H9 (cell line): ENCODE measurements around the gene CCSER1. TPM values are rescaled to one million over a fixed set of nuclear protein-coding genes. Genes with fewer than 3 reads are reported as not detected.
A peak's percentile ranks its signal among the peaks of the same experiment; 100 is the strongest.

Experiments used
- DNase-seq: peaks from one replicate; pipeline ENCODE4 v3.0.0-alpha.2; 2017
- H2AFZ ChIP-seq: one replicate; pipeline ENCODE4 v1.6.1; 2013; ENCODE audit warnings: mild to moderate bottlenecking, low read length, control low read depth, moderate library complexity
- H2AK5ac ChIP-seq: 2 replicates; pipeline ENCODE4 v1.6.1; 2013; ENCODE audit warnings: low read length, control low read depth, mixed read lengths; ENCODE audit not compliant: insufficient read length
- H2BK120ac ChIP-seq: one replicate; pipeline ENCODE4 v1.6.1; 2013; ENCODE audit warnings: low read depth, mild to moderate bottlenecking, low read length, control low read depth, inconsistent platforms; ENCODE audit not compliant: poor library complexity, severe bottlenecking
- H2BK12ac ChIP-seq: 2 replicates; pipeline ENCODE4 v1.6.1; 2013; ENCODE audit warnings: low read length, control low read depth, mixed read lengths, low read depth; ENCODE audit not compliant: insufficient read length
- H2BK15ac ChIP-seq: 2 replicates; pipeline ENCODE4 v1.6.1; 2013; ENCODE audit warnings: low read depth, low read length, control low read depth
- H2BK20ac ChIP-seq: one replicate; pipeline ENCODE4 v1.6.1; 2013; ENCODE audit warnings: low read depth, mild to moderate bottlenecking, low read length, control low read depth, inconsistent platforms; ENCODE audit not compliant: poor library complexity, severe bottlenecking
- H2BK5ac ChIP-seq: 2 replicates; pipeline ENCODE4 v1.6.1; 2013; ENCODE audit warnings: low read length, control low read depth, mixed read lengths; ENCODE audit not compliant: insufficient read length
- H3K14ac ChIP-seq: 2 replicates; pipeline ENCODE4 v1.6.1; 2013; ENCODE audit warnings: low read length, control low read depth; ENCODE audit not compliant: insufficient read depth
- H3K18ac ChIP-seq: 2 replicates; pipeline ENCODE4 v1.6.1; 2013; ENCODE audit warnings: low read depth, mild to moderate bottlenecking, mixed read lengths, low read length, control low read depth; ENCODE audit not compliant: insufficient read length
- H3K23ac ChIP-seq: 2 replicates; pipeline ENCODE4 v1.6.1; 2013; ENCODE audit warnings: low read length, control low read depth, mixed read lengths, low read depth; ENCODE audit not compliant: insufficient read length
- H3K23me2 ChIP-seq: 2 replicates; pipeline ENCODE4 v1.6.1; 2013; ENCODE audit warnings: low read depth, mild to moderate bottlenecking, mixed read lengths, low read length, control low read depth; ENCODE audit not compliant: insufficient read length, poor library complexity, severe bottlenecking
- H3K27ac ChIP-seq: 2 replicates; pipeline ENCODE4 v1.5.1; 2013; ENCODE audit warnings: low read length, control low read depth, mixed read lengths, low read depth; ENCODE audit not compliant: insufficient read length
- H3K27me3 ChIP-seq: 2 replicates; pipeline ENCODE4 v1.6.1; 2013; ENCODE audit warnings: low read length, control low read depth, inconsistent platforms; ENCODE audit not compliant: insufficient read depth
- H3K4ac ChIP-seq: 2 replicates; pipeline ENCODE4 v1.6.1; 2013; ENCODE audit warnings: low read depth, mild to moderate bottlenecking, control low read depth, inconsistent platforms, low read length, moderate library complexity
- H3K4me1 ChIP-seq: 2 replicates; pipeline ENCODE4 v1.6.1; 2013; ENCODE audit warnings: low read length, control low read depth, inconsistent platforms; ENCODE audit not compliant: insufficient read depth
- H3K4me2 ChIP-seq: 2 replicates; pipeline ENCODE4 v1.6.1; 2013; ENCODE audit warnings: low read length, control low read depth, mixed read lengths; ENCODE audit not compliant: insufficient read length, insufficient read depth
- H3K56ac ChIP-seq: 2 replicates; pipeline ENCODE4 v1.6.1; 2013; ENCODE audit warnings: low read depth, mild to moderate bottlenecking, mixed read lengths, low read length, control low read depth; ENCODE audit not compliant: insufficient read length
- H3K79me1 ChIP-seq: 2 replicates; pipeline ENCODE4 v1.6.1; 2013; ENCODE audit warnings: low read depth, mild to moderate bottlenecking, moderate library complexity, low read length, control low read depth, inconsistent platforms; ENCODE audit not compliant: insufficient read depth, poor library complexity, severe bottlenecking
- H3K79me2 ChIP-seq: 2 replicates; pipeline ENCODE4 v1.6.1; 2013; ENCODE audit warnings: low read length, control low read depth, inconsistent platforms; ENCODE audit not compliant: insufficient read depth
- H3K9ac ChIP-seq: 2 replicates; pipeline ENCODE4 v1.6.1; 2013; ENCODE audit warnings: low read length, control low read depth, mixed read lengths; ENCODE audit not compliant: insufficient read length; ENCODE audit errors: extremely low read depth
- H3K9me3 ChIP-seq: one replicate; pipeline ENCODE4 v1.6.1; 2013; ENCODE audit warnings: low read depth, low read length, inconsistent platforms; ENCODE audit not compliant: control insufficient read depth
- H3T11ph ChIP-seq: one replicate; pipeline ENCODE4 v1.6.1; 2013; ENCODE audit warnings: mild to moderate bottlenecking, low read length, control low read depth, inconsistent platforms
- H4K20me1 ChIP-seq: one replicate; pipeline ENCODE4 v1.6.1; 2013; ENCODE audit not compliant: control insufficient read depth, insufficient read length, insufficient read depth
- H4K5ac ChIP-seq: 2 replicates; pipeline ENCODE4 v1.6.1; 2013; ENCODE audit warnings: low read depth, mild to moderate bottlenecking, mixed read lengths, low read length, control low read depth; ENCODE audit not compliant: insufficient read length
- H4K8ac ChIP-seq: replicated peaks from 2 replicates; pipeline ENCODE4 v1.6.1; 2013; ENCODE audit warnings: low read length, control low read depth, mixed read lengths, low read depth; ENCODE audit not compliant: insufficient read length
- H4K91ac ChIP-seq: 2 replicates; pipeline ENCODE4 v1.6.1; 2013; ENCODE audit warnings: low read depth, mild to moderate bottlenecking, moderate library complexity, mixed read lengths, low read length, control low read depth; ENCODE audit not compliant: insufficient read length
- H3K27ac Mint-ChIP-seq, 3 experiments: 2 replicates in 2 of 3; 3 replicates in 1 of 3; pipeline ENCODE4 v1.8.0; 2020 to 2021; ENCODE audit warnings: mixed read lengths in 3 of 3, mild to moderate bottlenecking in 1 of 3, moderate library complexity in 1 of 3
- H3K27me3 Mint-ChIP-seq: 2 replicates; pipeline ENCODE4 v1.8.0; 2021; ENCODE audit warnings: low read depth, mild to moderate bottlenecking, moderate library complexity, mixed read lengths
- H3K36me3 Mint-ChIP-seq, 3 experiments: 2 replicates in 2 of 3; 3 replicates in 1 of 3; pipeline ENCODE4 v1.8.0; 2020 to 2021; ENCODE audit warnings: low read depth in 3 of 3, mixed read lengths in 3 of 3; ENCODE audit not compliant: insufficient read depth in 1 of 3
- H3K4me1 Mint-ChIP-seq, 2 experiments: 2 replicates each; pipeline ENCODE4 v1.8.0; 2020; ENCODE audit warnings: mixed read lengths in 2 of 2
- H3K4me3 Mint-ChIP-seq, 2 experiments: 2 replicates in 1 of 2; 3 replicates in 1 of 2; pipeline ENCODE4 v1.8.0; 2020 to 2021; ENCODE audit warnings: mild to moderate bottlenecking in 2 of 2, mixed read lengths in 2 of 2, moderate library complexity in 1 of 2
- H3K9me3 Mint-ChIP-seq, 2 experiments: 2 replicates in 1 of 2; 3 replicates in 1 of 2; pipeline ENCODE4 v1.8.0; 2020; ENCODE audit warnings: mild to moderate bottlenecking in 2 of 2, mixed read lengths in 2 of 2, moderate library complexity in 1 of 2
- WGBS: extraction: QIAGEN DNeasy Blood & Tissue Kit; methylation state at CpG from one replicate; pipeline ENCODE4 v1.1.7; 2013; ENCODE audit warnings: missing lambda C conversion rate, low lambda C conversion rate, mixed read lengths; ENCODE audit not compliant: insufficient read length; ENCODE audit errors: extremely low coverage; 5-methylcytosine and 5-hydroxymethylcytosine counted together
- total RNA-seq: library from RNA; stranded (reverse); gene quantifications from 2 replicates; pipeline ENCODE4 v1.2.1, GENCODE V29; 2021
- TF ChIP-seq, protein P1 (sequence below): fragments of 200-600 bp; sonication (generic); conservative IDR thresholded peaks from 3 replicates; pipeline ENCODE4 v1.8.0; 2021; ENCODE audit warnings: antibody characterized with exemption, mild to moderate bottlenecking

Gene CCSER1
- total RNA-seq, 1 experiment from 2014 or later: 0.37 TPM

- no peaks in the 10 kb centered on the region for H3K23me2 ChIP-seq
- H2BK12ac ChIP-seq: no peak overlapping the region
- H4K8ac ChIP-seq: no peak overlapping the region
- no peak overlapping the region for H4K5ac ChIP-seq
- no peaks in the 10 kb centered on the region for H3K27me3 ChIP-seq
- H2BK20ac ChIP-seq: no peak overlapping the region
- H2BK15ac ChIP-seq: no peak overlapping the region
- no peaks in the 10 kb centered on the region for H3K9me3 ChIP-seq
- H3K14ac ChIP-seq: no peak overlapping the region
- no peak overlapping the region for H2AFZ ChIP-seq
- Mint-ChIP-seq H3K4me1 (no peaks in the 10 kb centered on the region), H3K9me3 (peaks cover 0 to 2% of the 10 kb centered on the region in 2 experiments; a peak in 1 of 5 replicates), H3K36me3 (0 out of 7 replicates have a peak, but pooled peaks cover 0 to 5% (median 0%) of the 10 kb centered on the region in 3 experiments), H3K27ac (peak overlapping the region in 1 of 3 experiments; percentile 70; a peak in 1 of 7 replicates), H3K27me3 (no peaks in the 10 kb centered on the region; the same call in 1 of the 2 replicates), H3K4me3 (no peak overlapping the region)
- H3K4ac ChIP-seq: no peak overlapping the region
- H3K23ac ChIP-seq: no peak overlapping the region
- H3K79me1 ChIP-seq: no peaks in the 10 kb centered on the region
- H3K4me2 ChIP-seq: no peak overlapping the region
- H3K4me1 ChIP-seq: no peaks in the 10 kb centered on the region
- H4K91ac ChIP-seq: no peak overlapping the region
- H3K9ac ChIP-seq: no peak overlapping the region
- no peak overlapping the region for H3K18ac ChIP-seq
- H3K27ac ChIP-seq: no peak overlapping the region
- no peak overlapping the region for H2AK5ac ChIP-seq
- no peak overlapping the region for H3K56ac ChIP-seq
- no peak overlapping the region for H2BK5ac ChIP-seq
- no peaks in the 10 kb centered on the region for H4K20me1 ChIP-seq
- no peak overlapping the region for H3T11ph ChIP-seq
- no peak overlapping the region for H2BK120ac ChIP-seq
- TF ChIP-seq, protein P1, sequence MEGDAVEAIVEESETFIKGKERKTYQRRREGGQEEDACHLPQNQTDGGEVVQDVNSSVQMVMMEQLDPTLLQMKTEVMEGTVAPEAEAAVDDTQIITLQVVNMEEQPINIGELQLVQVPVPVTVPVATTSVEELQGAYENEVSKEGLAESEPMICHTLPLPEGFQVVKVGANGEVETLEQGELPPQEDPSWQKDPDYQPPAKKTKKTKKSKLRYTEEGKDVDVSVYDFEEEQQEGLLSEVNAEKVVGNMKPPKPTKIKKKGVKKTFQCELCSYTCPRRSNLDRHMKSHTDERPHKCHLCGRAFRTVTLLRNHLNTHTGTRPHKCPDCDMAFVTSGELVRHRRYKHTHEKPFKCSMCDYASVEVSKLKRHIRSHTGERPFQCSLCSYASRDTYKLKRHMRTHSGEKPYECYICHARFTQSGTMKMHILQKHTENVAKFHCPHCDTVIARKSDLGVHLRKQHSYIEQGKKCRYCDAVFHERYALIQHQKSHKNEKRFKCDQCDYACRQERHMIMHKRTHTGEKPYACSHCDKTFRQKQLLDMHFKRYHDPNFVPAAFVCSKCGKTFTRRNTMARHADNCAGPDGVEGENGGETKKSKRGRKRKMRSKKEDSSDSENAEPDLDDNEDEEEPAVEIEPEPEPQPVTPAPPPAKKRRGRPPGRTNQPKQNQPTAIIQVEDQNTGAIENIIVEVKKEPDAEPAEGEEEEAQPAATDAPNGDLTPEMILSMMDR: no peak
- 0 out of 2 replicates have a peak, but pooled peaks cover 2% of the 10 kb centered on the region for H3K79me2 ChIP-seq
- no CpG with 5 or more reads among the region's 2 CpGs for WGBS
- DNase-seq: no peak
Measured at GRCh38 chr4:90572996-90573395, 445.8 kb downstream of the CCSER1 start.
